Loucy (cell line): ENCODE results near the gene ALK.

Experiments
- H2AFZ ChIP-seq: fragments of 200-600 bp; sonication (generic); 2 replicates; pipeline ENCODE4 v1.6.0; 2016; ENCODE audit warnings: antibody characterized with exemption, mild to moderate bottlenecking, low read length, moderate library complexity
- H3F3A ChIP-seq: fragments of 200-600 bp; 2 replicates; pipeline ENCODE4 v1.6.0; 2016; ENCODE audit warnings: antibody characterized with exemption, low read depth, mild to moderate bottlenecking
- H3K27me3 ChIP-seq: fragments of 200-600 bp; sonication (generic); 2 replicates; pipeline ENCODE4 v1.6.1; 2014; ENCODE audit warnings: low read length, mild to moderate bottlenecking; ENCODE audit not compliant: insufficient read depth, poor library complexity, severe bottlenecking
- H3K36me3 ChIP-seq: fragments of 200-600 bp; sonication (generic); 2 replicates; pipeline ENCODE4 v1.6.1; 2016; ENCODE audit warnings: low read length; ENCODE audit not compliant: insufficient read depth
- H3K4me1 ChIP-seq: fragments of 200-600 bp; sonication (generic); 2 replicates; pipeline ENCODE4 v1.5.1; 2014; ENCODE audit warnings: low read length, mild to moderate bottlenecking; ENCODE audit not compliant: insufficient read depth, poor library complexity, severe bottlenecking
- H3K4me2 ChIP-seq: fragments of 200-600 bp; sonication (generic); 2 replicates; pipeline ENCODE4 v1.6.0; 2014; ENCODE audit warnings: antibody characterized with exemption, low read length, low read depth, mild to moderate bottlenecking; ENCODE audit not compliant: poor library complexity, severe bottlenecking
- H3K4me3 ChIP-seq: fragments of 200-600 bp; sonication (generic); 2 replicates; pipeline ENCODE4 v1.5.1; 2014; ENCODE audit warnings: low read length, mild to moderate bottlenecking, mixed read lengths; ENCODE audit not compliant: poor library complexity, severe bottlenecking
- H3K79me2 ChIP-seq: fragments of 200-600 bp; sonication (generic); 2 replicates; pipeline ENCODE4 v1.6.1; 2014; ENCODE audit warnings: low read length; ENCODE audit not compliant: insufficient read depth
- H3K9ac ChIP-seq: fragments of 200-600 bp; sonication (generic); 2 replicates; pipeline ENCODE4 v1.6.0; 2014; ENCODE audit warnings: mild to moderate bottlenecking, low read depth, low read length, moderate library complexity; ENCODE audit not compliant: poor library complexity, severe bottlenecking
- H3K9me2 ChIP-seq: fragments of 200-600 bp; sonication (generic); replicated peaks from 2 replicates; pipeline ENCODE4 v1.6.1; 2016; ENCODE audit warnings: low read depth, low read length, mixed read lengths
- H3K9me3 ChIP-seq: fragments of 200-600 bp; sonication (generic); 2 replicates; pipeline ENCODE4 v1.6.1; 2014; ENCODE audit warnings: mild to moderate bottlenecking, antibody characterized with exemption, low read length, low read depth; ENCODE audit not compliant: insufficient read depth
- H4K20me1 ChIP-seq: fragments of 200-600 bp; sonication (generic); 2 replicates; pipeline ENCODE4 v1.6.0; 2014; ENCODE audit warnings: antibody characterized with exemption, low read length, mild to moderate bottlenecking; ENCODE audit not compliant: insufficient read depth, poor library complexity, severe bottlenecking
- CTCF ChIP-seq: fragments of 200-600 bp; sonication (generic); conservative IDR thresholded peaks from 2 replicates; pipeline ENCODE4 v1.5.1; 2014; ENCODE audit warnings: mild to moderate bottlenecking, antibody characterized with exemption, low read length
- EZH2phosphoT487 ChIP-seq: fragments of 200-600 bp; IDR thresholded peaks from 2 replicates; pipeline ENCODE4 v1.6.1; 2018; ENCODE audit warnings: antibody characterized with exemption, mild to moderate bottlenecking, moderate library complexity, borderline replicate concordance

ALK gene

GRCh38 chr2:29392774-29393173 lies 528.6 kb downstream of the ALK start:
- H3K9me2 ChIP-seq: no peaks in the 10 kb centered on the region
- no peak overlapping the region for H2AFZ ChIP-seq
- H3K36me3 ChIP-seq: no peaks in the 10 kb centered on the region
- H3K9ac ChIP-seq: no peak overlapping the region
- H3K27me3 ChIP-seq: peaks cover 13% of the 10 kb centered on the region
- no peak overlapping the region for H3K4me3 ChIP-seq
- H3F3A ChIP-seq: no peaks in the 10 kb centered on the region
- no peaks in the 10 kb centered on the region for H3K79me2 ChIP-seq
- TF ChIP-seq EZH2phosphoT487 (no peak), CTCF (no peak)
- H3K4me2 ChIP-seq: no peak overlapping the region
- H3K9me3 ChIP-seq: no peaks in the 10 kb centered on the region
- H3K4me1 ChIP-seq: no peaks in the 10 kb centered on the region
- no peaks in the 10 kb centered on the region for H4K20me1 ChIP-seq

- Histone ChIP-seq H4K20me1 (no peaks in the 10 kb centered on the region), H3K79me2 (no peaks in the 10 kb centered on the region), H3F3A (no peaks in the 10 kb centered on the region), H3K9ac (no peak overlapping the region), H3K27me3 (peaks cover 7% of the 10 kb centered on the region), H3K9me3 (no peaks in the 10 kb centered on the region), H3K4me1 (no peaks in the 10 kb centered on the region), H3K9me2 (no peaks in the 10 kb centered on the region), H3K36me3 (no peaks in the 10 kb centered on the region), H3K4me2 (no peak overlapping the region), H2AFZ (no peak overlapping the region), H3K4me3 (no peak overlapping the region)
- TF ChIP-seq CTCF (no peak), EZH2phosphoT487 (no peak)
Observed at GRCh38 chr2:29390136-29390535, 531.2 kb downstream of the ALK start.

- Histone ChIP-seq H3K4me1 (no peaks in the 10 kb centered on the region), H4K20me1 (no peaks in the 10 kb centered on the region), H3K9me3 (no peaks in the 10 kb centered on the region), H3K79me2 (no peaks in the 10 kb centered on the region), H3K9me2 (no peaks in the 10 kb centered on the region), H3K27me3 (peaks cover 7% of the 10 kb centered on the region), H3K4me3 (no peak overlapping the region), H3K9ac (no peak overlapping the region), H2AFZ (no peak overlapping the region), H3F3A (no peaks in the 10 kb centered on the region), H3K36me3 (no peaks in the 10 kb centered on the region), H3K4me2 (no peak overlapping the region)
- TF ChIP-seq EZH2phosphoT487 (no peak), CTCF (no peak)
Observed at GRCh38 chr2:29389686-29390085, 531.7 kb downstream of the ALK start.
